Nephron progenitor cell (in vitro differentiated cells): ENCODE data around the gene AK6.
"Not testable (repeated sequence)": the region's sequence is repeated elsewhere in the genome, so short reads cannot be mapped to it uniquely, and the experiment has no call there.

ENCODE experiments used
- DNase-seq: peaks from one replicate; pipeline ENCODE4 v3.0.0; 2021
- H3K27ac Mint-ChIP-seq: 2 replicates; pipeline ENCODE4 v1.8.0; 2021; ENCODE audit warnings: mild to moderate bottlenecking, moderate library complexity, mixed read lengths
- H3K27me3 Mint-ChIP-seq: 2 replicates; pipeline ENCODE4 v1.8.0; 2021; ENCODE audit warnings: mild to moderate bottlenecking, low read depth, mixed read lengths; ENCODE audit not compliant: poor library complexity
- H3K36me3 Mint-ChIP-seq: 2 replicates; pipeline ENCODE4 v1.8.0; 2021; ENCODE audit warnings: low read depth, mixed read lengths
- H3K4me1 Mint-ChIP-seq: 2 replicates; pipeline ENCODE4 v1.8.0; 2021; ENCODE audit warnings: mixed read lengths
- H3K4me3 Mint-ChIP-seq: 2 replicates; pipeline ENCODE4 v1.8.0; 2021; ENCODE audit warnings: mild to moderate bottlenecking, moderate library complexity, mixed read lengths
- H3K9me3 Mint-ChIP-seq: 2 replicates; pipeline ENCODE4 v1.8.0; 2021; ENCODE audit warnings: mild to moderate bottlenecking, moderate library complexity, mixed read lengths
- CTCF ChIP-seq: fragments of 200-600 bp; sonication (generic); IDR thresholded peaks from 2 replicates; pipeline ENCODE4 v1.5.0; 2021; ENCODE audit warnings: antibody characterized with exemption

Gene AK6

GRCh38 chr5:69359699-69360098 is 9.6 kb downstream of the AK6 start:
- Mint-ChIP-seq H3K4me3 (no peak overlapping the region), H3K4me1 (no peaks in the 10 kb centered on the region), H3K27me3 (peaks cover 4% of the 10 kb centered on the region), H3K9me3 (no peaks in the 10 kb centered on the region), H3K27ac (no peak overlapping the region), H3K36me3 (peaks cover 39% of the 10 kb centered on the region)
- DNase-seq, result no peak
- no peak for TF ChIP-seq CTCF

- Mint-ChIP-seq H3K27ac (no peak overlapping the region), H3K36me3 (peaks cover 46% of the 10 kb centered on the region), H3K27me3 (no peaks in the 10 kb centered on the region), H3K4me1 (no peaks in the 10 kb centered on the region), H3K4me3 (no peak overlapping the region), H3K9me3 (no peaks in the 10 kb centered on the region)
- no peak for TF ChIP-seq CTCF
- no peak for DNase-seq
Measured at GRCh38 chr5:69350664-69351063, 18.7 kb downstream of the AK6 start.

GRCh38 chr5:69343083-69343482 is 26.2 kb downstream of the AK6 start:
- TF ChIP-seq CTCF, result no peak
- Mint-ChIP-seq H3K4me1 (no peaks in the 10 kb centered on the region), H3K9me3 (no peaks in the 10 kb centered on the region), H3K4me3 (no peak overlapping the region), H3K36me3 (no peaks in the 10 kb centered on the region), H3K27me3 (peaks cover 5% of the 10 kb centered on the region), H3K27ac (no peak overlapping the region)
- DNase-seq, result no peak

- Mint-ChIP-seq H3K27ac (no peak overlapping the region), H3K9me3 (no peaks in the 10 kb centered on the region), H3K27me3 (peaks cover 5% of the 10 kb centered on the region), H3K4me3 (no peak overlapping the region), H3K4me1 (no peaks in the 10 kb centered on the region), H3K36me3 (no peaks in the 10 kb centered on the region)
- TF ChIP-seq CTCF, result no peak
- DNase-seq, result no peak
Measured at GRCh38 chr5:69341520-69342161, 27.7 kb downstream of the AK6 start.

- Mint-ChIP-seq H3K4me1 (no peaks in the 10 kb centered on the region), H3K36me3 (no peaks in the 10 kb centered on the region), H3K9me3 (no peaks in the 10 kb centered on the region), H3K27me3 (peaks cover 13% of the 10 kb centered on the region), H3K27ac (no peak overlapping the region), H3K4me3 (no peak overlapping the region)
- no peak for TF ChIP-seq CTCF
- DNase-seq, result no peak
Measured at GRCh38 chr5:69335341-69335935, 33.9 kb downstream of the AK6 start.

GRCh38 chr5:69334793-69335268 is 34.5 kb downstream of the AK6 start:
- Mint-ChIP-seq H3K9me3 (no peaks in the 10 kb centered on the region), H3K4me3 (peak overlapping the region; percentile 63), H3K27ac (no peak overlapping the region), H3K36me3 (no peaks in the 10 kb centered on the region), H3K27me3 (peaks cover 13% of the 10 kb centered on the region), H3K4me1 (no peaks in the 10 kb centered on the region)
- TF ChIP-seq CTCF, result peak; percentile 60
- peak; percentile 86 for DNase-seq

GRCh38 chr5:69333668-69334315 is 35.5 kb downstream of the AK6 start:
- not testable (repeated sequence) for H3K4me3 Mint-ChIP-seq, DNase-seq, H3K27ac Mint-ChIP-seq, H3K9me3 Mint-ChIP-seq, H3K36me3 Mint-ChIP-seq, H3K4me1 Mint-ChIP-seq
- H3K27me3 Mint-ChIP-seq, result peaks cover 14% of the 10 kb centered on the region
